Adrenal gland (tissue), 12 donors: ENCODE measurements around the gene CYP1B1. TPM values are rescaled to one million over a fixed set of nuclear protein-coding genes. Genes with fewer than 3 reads are reported as not detected.
A peak's percentile ranks its signal among the peaks of the same experiment; 100 is the strongest.

Experiments used
- DNase-seq, 7 donors: peaks; one replicate each; pipeline ENCODE4 v3.0.0-alpha.2; 2019 to 2020
- H3K27ac ChIP-seq, 5 donors: fragments of 200-600 bp; sonication (generic) in 4 of 5; 1 replicate in 3 of 5; 2 replicates in 2 of 5; pipeline versions ENCODE4 v1.5.1 to v1.8.0; 2016 to 2020; ENCODE audit warnings: mild to moderate bottlenecking in 1 of 5
- H3K27me3 ChIP-seq: fragments of 200-600 bp; 2 replicates; pipeline ENCODE4 v1.8.0; 2021
- H3K36me3 ChIP-seq, 2 donors: fragments of 200-600 bp; replicated peaks in 1 of 2; 1 replicate in 1 of 2; 2 replicates in 1 of 2; pipeline versions ENCODE4 v1.5.1 to v1.8.0; 2018 to 2022
- H3K4me1 ChIP-seq, 2 donors: fragments of 200-600 bp; replicated peaks in 1 of 2; 1 replicate in 1 of 2; 2 replicates in 1 of 2; pipeline versions ENCODE4 v1.5.1 to v1.8.0; 2018 to 2021
- H3K4me3 ChIP-seq, 4 donors: fragments of 200-600 bp; sonication (generic) in 3 of 4; one replicate each; pipeline ENCODE4 v1.5.1; 2016 to 2018
- H3K9me3 ChIP-seq, 3 donors: fragments of 200-600 bp; sonication (generic) in 1 of 3; replicated peaks in 1 of 3; 1 replicate in 2 of 3; 2 replicates in 1 of 3; pipeline versions ENCODE4 v1.5.1 to v1.8.0; 2016 to 2021
- CTCF ChIP-seq, 6 experiments: fragments of 450-650 bp in 4 of 6; fragments of 200-600 bp in 2 of 6; sonication (generic) in 1 of 6; IDR thresholded peaks; 1 replicate in 5 of 6; 2 replicates in 1 of 6; pipeline versions ENCODE4 v1.5.1 to v1.8.0; 2016 to 2021; ENCODE audit warnings: antibody characterized with exemption in 6 of 6, mild to moderate bottlenecking in 2 of 6, moderate library complexity in 1 of 6
- POLR2A ChIP-seq, 2 donors: fragments of 450-650 bp; IDR thresholded peaks; one replicate each; pipeline ENCODE4 v1.6.1; 2017; ENCODE audit warnings: antibody characterized with exemption in 2 of 2, mild to moderate bottlenecking in 2 of 2, moderate library complexity in 1 of 2
- WGBS, 4 donors: extraction: QIAGEN DNeasy Blood & Tissue Kit in 2 of 4; methylation state at CpG; one replicate each; pipeline versions ENCODE4 v1.1.5 to v1.1.7; 2013 to 2017; 5-methylcytosine and 5-hydroxymethylcytosine counted together
- intact Hi-C, 2 donors: fragments of 100-400 bp; cut with DNase I; formaldehyde crosslinking; loops; one replicate each; pipeline versions ENCODE4 v1.14.1 to v1.15.0; 2022 to 2023
- polyA plus RNA-seq, 3 donors: library from polyadenylated mRNA; stranded (reverse); fragments of 200-250 nt in 2 of 3; fragments of 350-450 nt in 1 of 3; fragmentation: Illumina TruSeq in 1 of 3; extraction: RNeasy Lipid Tissue Mini Kit (QIAGEN cat#74804) in 1 of 3; gene quantifications; one replicate each; pipeline ENCODE4 v1.2.3, GENCODE V29; 2013 to 2014
- total RNA-seq, 9 donors: library from RNA; depleted of rRNA in 4 of 9; stranded (reverse); fragments of >200 nt in 4 of 9; fragments of 120-200 nt in 1 of 9; fragmentation: NEBNext Ultra II Directional in 1 of 9; extraction: Animal tissue kit (Norgen Biotek cat#: 25700) in 1 of 9; gene quantifications; one replicate each; pipeline versions ENCODE4 v1.1.0 to v1.2.4, GENCODE V29; 2013 to 2023
- donor health status: healthy with polysubstance abuse.
- donor health status: Bipolar disorder and iron deficiency.
- donor health status: DM: yes; HTN: yes; CAD: no.
- donor health status: DM: no; HTN: no; CAD: no.
- donor health status: DM: no; HTN: no; CAD: no.
- donor health status: DM: yes; HTN: yes; CAD: no.

The CYP1B1 gene
- total and polyA plus RNA-seq, 12 donors: 2.5 to 118 (median 34.4) TPM

GRCh38 chr2:38079116-38080052 lies 3.4 kb upstream of the CYP1B1 start:
- DNase-seq: no peak
- 77 to 86% (median 85%) methylated on average over 11 of the region's 11 CpGs for WGBS, 4 donors
- H3K9me3 ChIP-seq: no peaks in the 10 kb centered on the region
- H3K27me3 ChIP-seq: peaks cover 5% of the 10 kb centered on the region
- H3K4me1 ChIP-seq: peaks cover 0 to 19% of the 10 kb centered on the region in 2 donors
- H3K36me3 ChIP-seq: no peaks in the 10 kb centered on the region
- intact Hi-C loops: loop anchor here (10.0 kb wide), 2 partner anchors 185 to 195 kb away; no protein-coding TSS in a partner anchor
- no peak overlapping the region for H3K27ac ChIP-seq
- TF ChIP-seq POLR2A (IDR thresholded peaks at IDR 0.05) (no peak), CTCF (IDR thresholded peaks at IDR 0.05) (no peak)
- no peak overlapping the region for H3K4me3 ChIP-seq

- no peaks in the 10 kb centered on the region for H3K36me3 ChIP-seq
- intact Hi-C loops: loop anchor here (10.0 kb wide), 2 partner anchors 187 to 197 kb away; no protein-coding TSS in a partner anchor
- H3K27ac ChIP-seq: peak overlapping the region; percentile 50 to 92 (median 84)
- 19 to 27% (median 22%) methylated on average over 12 of the region's 12 CpGs for WGBS, 4 donors
- peaks cover 0 to 19% of the 10 kb centered on the region in 2 donors for H3K4me1 ChIP-seq
- peaks cover 5% of the 10 kb centered on the region for H3K27me3 ChIP-seq
- DNase-seq: peak in 1 of 7 donors; percentile 18
- TF ChIP-seq POLR2A (IDR thresholded peaks at IDR 0.05): no peak
- peak in 1 of 6 experiments; percentile 2 for TF ChIP-seq CTCF (IDR thresholded peaks at IDR 0.05)
- peak overlapping the region in 2 of 4 donors; percentile 46 to 75 for H3K4me3 ChIP-seq
- no peaks in the 10 kb centered on the region for H3K9me3 ChIP-seq
These were observed 1.4 kb upstream of the CYP1B1 start for GRCh38 chr2:38077431-38077769.

DNA sequence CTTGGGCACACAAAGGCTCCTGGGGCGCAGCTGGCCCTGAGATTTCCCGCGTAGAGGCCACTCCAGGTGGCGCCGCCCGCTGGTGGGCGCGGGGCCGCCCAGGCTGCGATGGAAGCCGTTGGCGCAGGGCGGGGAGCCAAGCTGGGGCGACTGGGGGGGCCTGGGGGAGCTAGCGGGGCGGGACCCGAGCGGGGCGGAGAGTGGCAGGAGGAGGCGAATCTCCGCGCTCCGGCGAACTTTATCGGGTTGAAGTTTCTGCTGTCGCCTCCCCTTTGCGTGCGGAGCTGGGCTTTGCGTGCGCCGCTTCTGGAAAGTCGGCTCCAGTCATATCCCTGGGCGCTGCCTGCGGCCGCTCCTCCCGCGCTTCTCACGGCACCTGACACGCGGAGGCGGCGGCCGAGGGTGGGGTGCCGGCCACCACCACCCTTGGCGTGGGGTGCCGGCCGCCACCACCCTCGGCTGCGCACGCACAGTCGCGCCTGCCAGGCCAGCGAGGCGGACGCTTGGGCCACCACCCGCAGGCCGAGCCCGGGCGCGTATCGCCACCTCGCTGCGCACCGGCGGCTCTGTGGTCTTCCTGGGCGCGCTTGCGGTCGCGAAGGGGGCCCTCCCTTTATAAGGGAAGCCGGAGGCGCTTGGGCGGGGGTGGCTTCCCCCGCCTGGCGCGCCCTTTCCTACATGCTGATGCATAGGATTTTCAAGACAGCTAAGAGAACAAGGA lies 919 bp upstream of the CYP1B1 start:
- intact Hi-C loops: loop anchor here (10.0 kb wide), 2 partner anchors 188 to 198 kb away; no protein-coding TSS in a partner anchor
- DNase-seq: peak; percentile 81 to 90 (median 84)
- peaks cover 5% of the 10 kb centered on the region for H3K27me3 ChIP-seq
- TF ChIP-seq CTCF (IDR thresholded peaks at IDR 0.05) (peak in 3 of 6 experiments; percentile 2 to 33 (median 8)), POLR2A (IDR thresholded peaks at IDR 0.05) (peak; percentile 14 to 54)
- H3K36me3 ChIP-seq: no peaks in the 10 kb centered on the region
- no peaks in the 10 kb centered on the region for H3K9me3 ChIP-seq
- peak overlapping the region in 3 of 4 donors; percentile 40 to 75 (median 46) for H3K4me3 ChIP-seq
- peaks cover 0 to 19% of the 10 kb centered on the region in 2 donors for H3K4me1 ChIP-seq
- WGBS, 4 donors: 0 to 1% (median 0%) methylated on average over 2 to 76 of the region's 76 CpGs
- H3K27ac ChIP-seq: peak overlapping the region; percentile 50 to 92 (median 84)
